ENCODE data around the gene FBLN1. TPM values are rescaled to one million over a fixed set of nuclear protein-coding genes. Genes with fewer than 3 reads are reported as not detected.

The FBLN1 gene
- total and polyA plus RNA-seq, 2 donors (not counting 3 experiments of a cell fraction or from before 2014, with no cell fraction given), result 1.2 to 4.0 TPM

- TF ChIP-seq POLR2A (IDR thresholded peaks at IDR 0.05; ENCODE audit: low read depth, low read length) (no peak), CTCF (IDR thresholded peaks at IDR 0.05; ENCODE audit: extremely low read depth in 1 of 2, insufficient read depth in 1 of 2, low read depth in 1 of 2, low read length in 2 of 2) (no peak), FOS (IDR thresholded peaks at IDR 0.05; ENCODE audit: borderline replicate concordance, insufficient read depth, low read length) (no peak), GATA2 (IDR thresholded peaks at IDR 0.05; ENCODE audit: insufficient read depth, insufficient read length, low read depth, low read length) (no peak)
- CTCF ChIA-PET, result interaction anchor here (1.6 to 3.4 kb wide), 2 partner anchors 10 to 14 kb away, joined by 5 to 13 read pairs; no protein-coding TSS in a partner anchor
- no peak overlapping the region for H2AFZ ChIP-seq (ENCODE audit: low read depth, low read length)
- no peak overlapping the region for H3K9ac ChIP-seq (replicated peaks; ENCODE audit: extremely low read depth, insufficient read depth, low read length)
- no peak for DNase-seq (ENCODE audit: low read depth, low spot score)
- BruUV-seq (replicated peaks), result no TSS peak
- no peaks in the 10 kb centered on the region for H3K36me3 ChIP-seq (ENCODE audit: control insufficient read depth in 2 of 2, extremely low read depth in 1 of 2, insufficient read depth in 2 of 2, low read length in 2 of 2)
- no peak for FAIRE-seq
- dilution Hi-C loops (cut with MboI; ENCODE audit: extremely low pct_ligation_motif_present, low sequenced_read_pairs) (no loop called here), intact Hi-C loops (cut with micrococcal nuclease) (no loop called here)
- H3K27me3 ChIP-seq (ENCODE audit: control insufficient read depth in 2 of 2, insufficient read depth in 2 of 2, low read length in 2 of 2), result peaks cover 0 to 7% of the 10 kb centered on the region in 2 experiments
- H3K27ac ChIP-seq (ENCODE audit: insufficient read depth, low read depth, low read length), result no peak overlapping the region
- H4K20me1 ChIP-seq (replicated peaks; ENCODE audit: control insufficient read depth, extremely low read depth, insufficient read depth, low read length), result no peaks in the 10 kb centered on the region
- no peaks in the 10 kb centered on the region for H3K9me1 ChIP-seq (replicated peaks; ENCODE audit: control insufficient read depth, extremely low read depth, insufficient read depth, low read length)
- no peak overlapping the region for H3K4me3 ChIP-seq (replicated peaks in 1 of 3; ENCODE audit: insufficient read depth in 1 of 3, low read depth in 1 of 3, low read length in 3 of 3)
- POLR2A ChIA-PET, result no interaction called here
- H3K4me2 ChIP-seq (ENCODE audit: insufficient read depth, low read length), result no peak overlapping the region
- H3K79me2 ChIP-seq (ENCODE audit: control insufficient read depth, insufficient read depth, low read length), result no peaks in the 10 kb centered on the region
- no peaks in the 10 kb centered on the region for H3K4me1 ChIP-seq (ENCODE audit: control insufficient read depth, extremely low read depth, insufficient read depth, low read length)
- no peaks in the 10 kb centered on the region for H3K9me3 ChIP-seq (replicated peaks; ENCODE audit: control insufficient read depth, insufficient read depth, low read length)
Measured at GRCh38 chr22:45564349-45565030, 61.8 kb downstream of the FBLN1 start.

GRCh38 chr22:45565171-45565570 lies 62.5 kb downstream of the FBLN1 start:
- Histone ChIP-seq H3K9ac (replicated peaks; ENCODE audit: extremely low read depth, insufficient read depth, low read length) (no peak overlapping the region), H3K4me2 (ENCODE audit: insufficient read depth, low read length) (no peak overlapping the region), H3K4me1 (ENCODE audit: control insufficient read depth, extremely low read depth, insufficient read depth, low read length) (no peaks in the 10 kb centered on the region), H3K79me2 (ENCODE audit: control insufficient read depth, insufficient read depth, low read length) (no peaks in the 10 kb centered on the region), H3K9me3 (replicated peaks; ENCODE audit: control insufficient read depth, insufficient read depth, low read length) (no peaks in the 10 kb centered on the region), H3K4me3 (replicated peaks in 1 of 3; ENCODE audit: insufficient read depth in 1 of 3, low read depth in 1 of 3, low read length in 3 of 3) (no peak overlapping the region), H3K27ac (ENCODE audit: insufficient read depth, low read depth, low read length) (no peak overlapping the region), H4K20me1 (replicated peaks; ENCODE audit: control insufficient read depth, extremely low read depth, insufficient read depth, low read length) (no peaks in the 10 kb centered on the region), H2AFZ (ENCODE audit: low read depth, low read length) (no peak overlapping the region), H3K27me3 (ENCODE audit: control insufficient read depth in 2 of 2, insufficient read depth in 2 of 2, low read length in 2 of 2) (peaks cover 0 to 7% of the 10 kb centered on the region in 2 experiments), H3K9me1 (replicated peaks; ENCODE audit: control insufficient read depth, extremely low read depth, insufficient read depth, low read length) (no peaks in the 10 kb centered on the region), H3K36me3 (ENCODE audit: control insufficient read depth in 2 of 2, extremely low read depth in 1 of 2, insufficient read depth in 2 of 2, low read length in 2 of 2) (no peaks in the 10 kb centered on the region)
- no peak for DNase-seq (ENCODE audit: low read depth, low spot score)
- CTCF ChIA-PET, result interaction anchor here (3.4 kb wide), 1 partner anchor 13 kb away, joined by 13 read pairs; no protein-coding TSS in a partner anchor
- intact Hi-C loops (cut with micrococcal nuclease) (no loop called here), dilution Hi-C loops (cut with MboI; ENCODE audit: extremely low pct_ligation_motif_present, low sequenced_read_pairs) (no loop called here)
- TF ChIP-seq CTCF (IDR thresholded peaks at IDR 0.05; ENCODE audit: extremely low read depth in 1 of 2, insufficient read depth in 1 of 2, low read depth in 1 of 2, low read length in 2 of 2), result no peak
- no peak for TF ChIP-seq MYC (IDR thresholded peaks at IDR 0.05; ENCODE audit: low read depth, low read length)
- no peak for TF ChIP-seq JUN (IDR thresholded peaks at IDR 0.05; ENCODE audit: borderline replicate concordance, insufficient read depth, insufficient read length, low read depth)
- no peak for TF ChIP-seq POLR2A (IDR thresholded peaks at IDR 0.05; ENCODE audit: low read depth, low read length)
- TF ChIP-seq EZH2 (IDR thresholded peaks at IDR 0.05; ENCODE audit: borderline replicate concordance, low read depth, low read length, severe bottlenecking), result no peak
- TF ChIP-seq MAX (IDR thresholded peaks at IDR 0.05; ENCODE audit: insufficient read depth, insufficient read length), result no peak
- TF ChIP-seq GATA2 (IDR thresholded peaks at IDR 0.05; ENCODE audit: insufficient read depth, insufficient read length, low read depth, low read length), result no peak
- TF ChIP-seq POLR2AphosphoS5 (IDR thresholded peaks at IDR 0.05; ENCODE audit: insufficient read depth, low read depth, low read length), result no peak
- no peak for TF ChIP-seq FOS (IDR thresholded peaks at IDR 0.05; ENCODE audit: borderline replicate concordance, insufficient read depth, low read length)
- BruUV-seq (replicated peaks), result no TSS peak
- no peak for FAIRE-seq
- POLR2A ChIA-PET, result no interaction called here

Data from endothelial cell of umbilical vein (primary cell).